ENCODE results near the gene NUP37. TPM values are rescaled to one million over a fixed set of nuclear protein-coding genes. Genes with fewer than 3 reads are reported as not detected.
A peak's percentile ranks its signal among the peaks of the same experiment; 100 is the strongest.

The NUP37 gene
- total RNA-seq, 4 donors from 2014 or later, result 10.8 to 19.9 (median 15.2) TPM

DNA sequence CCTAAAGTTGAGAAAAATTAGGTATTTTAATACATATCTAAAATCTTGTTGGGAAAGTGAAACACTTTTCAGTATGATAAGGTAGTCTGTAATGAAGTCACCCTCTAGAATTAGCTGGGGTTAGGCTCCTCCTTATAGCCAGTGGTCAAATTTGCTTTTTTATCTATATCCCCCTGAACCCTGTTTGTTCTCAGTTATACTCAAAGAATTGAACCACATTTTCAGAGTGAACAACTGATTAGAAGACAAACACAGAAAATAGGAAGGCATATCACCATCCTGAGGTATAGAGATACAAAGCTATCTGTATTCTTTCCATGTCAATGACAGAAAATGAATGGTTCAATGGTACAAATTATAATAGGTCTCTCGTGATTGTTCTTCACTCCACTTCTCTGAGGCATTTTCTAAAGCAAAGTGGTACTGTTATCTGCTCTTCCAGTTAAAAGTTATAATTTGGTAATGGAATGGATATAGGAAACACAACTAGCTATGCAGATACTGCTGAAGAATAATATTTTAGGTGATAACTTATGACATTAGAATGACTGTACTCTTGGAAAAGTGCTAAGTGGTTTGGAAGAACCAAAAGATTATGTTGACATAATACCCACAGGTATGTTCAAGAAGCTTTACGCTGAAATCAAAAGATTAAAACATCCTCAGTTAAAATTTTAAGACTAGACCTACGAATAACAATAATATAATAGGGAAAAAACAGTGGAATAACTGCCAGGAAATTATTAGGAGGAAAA, 85.7 kb downstream of the NUP37 start:
- Histone ChIP-seq H3K36me3 (peaks cover 0 to 66% (median 0%) of the 10 kb centered on the region in 3 donors), H3K4me3 (no peak overlapping the region), H3K4me1 (peaks cover 0 to 6% (median 0%) of the 10 kb centered on the region in 4 donors), H3K9me3 (no peaks in the 10 kb centered on the region), H3K27ac (no peak overlapping the region), H3K27me3 (no peaks in the 10 kb centered on the region)
- DNase-seq (ENCODE audit: low spot score in 2 of 2), result no peak
- TF ChIP-seq EP300 (IDR thresholded peaks at IDR 0.05) (no peak), POLR2A (IDR thresholded peaks at IDR 0.05) (no peak)
- TF ChIP-seq, protein P1, sequence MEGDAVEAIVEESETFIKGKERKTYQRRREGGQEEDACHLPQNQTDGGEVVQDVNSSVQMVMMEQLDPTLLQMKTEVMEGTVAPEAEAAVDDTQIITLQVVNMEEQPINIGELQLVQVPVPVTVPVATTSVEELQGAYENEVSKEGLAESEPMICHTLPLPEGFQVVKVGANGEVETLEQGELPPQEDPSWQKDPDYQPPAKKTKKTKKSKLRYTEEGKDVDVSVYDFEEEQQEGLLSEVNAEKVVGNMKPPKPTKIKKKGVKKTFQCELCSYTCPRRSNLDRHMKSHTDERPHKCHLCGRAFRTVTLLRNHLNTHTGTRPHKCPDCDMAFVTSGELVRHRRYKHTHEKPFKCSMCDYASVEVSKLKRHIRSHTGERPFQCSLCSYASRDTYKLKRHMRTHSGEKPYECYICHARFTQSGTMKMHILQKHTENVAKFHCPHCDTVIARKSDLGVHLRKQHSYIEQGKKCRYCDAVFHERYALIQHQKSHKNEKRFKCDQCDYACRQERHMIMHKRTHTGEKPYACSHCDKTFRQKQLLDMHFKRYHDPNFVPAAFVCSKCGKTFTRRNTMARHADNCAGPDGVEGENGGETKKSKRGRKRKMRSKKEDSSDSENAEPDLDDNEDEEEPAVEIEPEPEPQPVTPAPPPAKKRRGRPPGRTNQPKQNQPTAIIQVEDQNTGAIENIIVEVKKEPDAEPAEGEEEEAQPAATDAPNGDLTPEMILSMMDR (IDR thresholded peaks at IDR 0.05), result no peak
- 55 to 61% methylated on average over 3 of the region's 3 CpGs for WGBS, 2 donors

DNA sequence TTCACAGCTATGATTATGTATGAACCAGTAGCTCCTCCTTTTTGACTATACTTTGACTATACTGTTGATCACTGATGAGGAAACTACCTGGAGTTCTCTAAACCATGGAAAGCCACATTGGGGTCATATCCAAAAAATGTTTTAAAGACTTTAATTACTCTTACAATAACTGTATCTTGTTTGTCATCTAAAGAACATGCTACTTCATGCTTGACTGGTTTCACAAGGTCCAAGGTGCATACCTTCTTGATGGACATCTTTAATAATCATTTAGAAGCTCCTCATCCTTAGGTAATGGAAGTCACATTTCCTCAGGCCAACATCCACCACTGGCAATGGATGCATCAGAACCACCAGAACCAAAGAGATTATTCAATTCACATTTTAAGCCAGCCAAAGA, 88.1 kb downstream of the NUP37 start:
- Histone ChIP-seq H3K4me3 (no peak overlapping the region), H3K36me3 (peaks cover 0 to 42% (median 0%) of the 10 kb centered on the region in 3 donors), H3K27me3 (no peaks in the 10 kb centered on the region), H3K27ac (no peak overlapping the region), H3K9me3 (no peaks in the 10 kb centered on the region), H3K4me1 (peaks cover 0 to 11% (median 0%) of the 10 kb centered on the region in 4 donors)
- no peak for DNase-seq (ENCODE audit: low spot score in 2 of 2)
- TF ChIP-seq POLR2A (IDR thresholded peaks at IDR 0.05), result no peak
- no peak for TF ChIP-seq EP300 (IDR thresholded peaks at IDR 0.05)
- TF ChIP-seq, protein P1 (IDR thresholded peaks at IDR 0.05), result no peak

DNA sequence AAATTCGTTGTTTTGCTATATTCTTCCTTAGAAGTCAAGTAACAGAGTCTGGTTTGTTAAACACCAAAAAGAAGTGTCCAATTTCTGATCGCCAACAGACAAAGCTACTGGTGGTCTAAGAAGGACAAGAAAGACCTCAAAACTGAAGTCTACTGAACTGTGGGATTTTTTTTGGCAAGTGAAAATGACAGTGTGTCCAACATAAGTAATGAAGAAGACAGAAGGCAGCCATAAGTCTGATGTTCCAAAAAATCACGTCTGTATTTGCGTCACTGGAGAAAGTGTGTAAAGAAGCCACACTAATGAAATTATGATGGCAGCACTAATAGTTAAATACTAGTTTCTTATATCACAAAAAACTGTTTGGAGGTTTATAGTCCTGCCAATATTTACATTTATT, 90.8 kb downstream of the NUP37 start:
- TF ChIP-seq POLR2A (IDR thresholded peaks at IDR 0.05) (no peak), EP300 (IDR thresholded peaks at IDR 0.05) (no peak)
- TF ChIP-seq, protein P1 (IDR thresholded peaks at IDR 0.05), result no peak
- H3K9me3 ChIP-seq, result no peaks in the 10 kb centered on the region
- 29 to 35% methylated on average over 4 of the region's 4 CpGs for WGBS, 2 donors
- H3K4me3 ChIP-seq, result no peak overlapping the region
- no peaks in the 10 kb centered on the region for H3K27me3 ChIP-seq
- peaks cover 0 to 21% (median 0%) of the 10 kb centered on the region in 3 donors for H3K36me3 ChIP-seq
- peaks cover 0 to 18% (median 0%) of the 10 kb centered on the region in 4 donors for H3K4me1 ChIP-seq
- H3K27ac ChIP-seq, result peak overlapping the region in 2 of 4 donors; percentile 21 to 32
- no peak for DNase-seq (ENCODE audit: low spot score in 2 of 2)

GRCh38 chr12:102026728-102027127, 93.2 kb downstream of the NUP37 start:
- H3K27ac ChIP-seq, result no peak overlapping the region
- H3K36me3 ChIP-seq, result peaks cover 0 to 16% (median 0%) of the 10 kb centered on the region in 3 donors
- DNase-seq (ENCODE audit: low spot score in 2 of 2), result no peak
- H3K9me3 ChIP-seq, result no peaks in the 10 kb centered on the region
- H3K4me3 ChIP-seq, result no peak overlapping the region
- 48 to 53% methylated on average over 1 of the region's 1 CpG for WGBS, 2 donors
- H3K27me3 ChIP-seq, result no peaks in the 10 kb centered on the region
- H3K4me1 ChIP-seq, result peaks cover 0 to 18% (median 0%) of the 10 kb centered on the region in 4 donors
- TF ChIP-seq POLR2A (IDR thresholded peaks at IDR 0.05) (no peak), EP300 (IDR thresholded peaks at IDR 0.05) (no peak)
- TF ChIP-seq, protein P1 (IDR thresholded peaks at IDR 0.05), result no peak

- Histone ChIP-seq H3K4me3 (no peak overlapping the region), H3K4me1 (peaks cover 0 to 18% (median 0%) of the 10 kb centered on the region in 4 donors), H3K27me3 (no peaks in the 10 kb centered on the region), H3K27ac (no peak overlapping the region), H3K9me3 (no peaks in the 10 kb centered on the region), H3K36me3 (peaks cover 0 to 16% (median 0%) of the 10 kb centered on the region in 3 donors)
- TF ChIP-seq EP300 (IDR thresholded peaks at IDR 0.05), result no peak
- DNase-seq (ENCODE audit: low spot score in 2 of 2), result no peak
- WGBS, 2 donors, result 34 to 36% methylated on average over 2 of the region's 2 CpGs
Observed at GRCh38 chr12:102024765-102025164, 95.1 kb downstream of the NUP37 start.

All from tibial nerve (tissue), 4 donors.